K562 (cell line): ENCODE data around the gene SLC6A16. TPM values are rescaled to one million over a fixed set of nuclear protein-coding genes. Genes with fewer than 3 reads are reported as not detected.
A peak's percentile ranks its signal among the peaks of the same experiment; 100 is the strongest.

Experiments
- ATF1 ChIP-seq, 2 experiments: fragments of 450-650 bp in 1 of 2; IDR thresholded peaks; 2 replicates each; pipeline ENCODE4 v1.6.1; 2016; ENCODE audit warnings: missing compliant biosample characterization in 1 of 2, missing genetic modification characterization in 1 of 2
- BRD9 ChIP-seq: fragments of 450-650 bp; IDR thresholded peaks from 2 replicates; pipeline ENCODE4 v1.6.1; 2018; ENCODE audit warnings: low read depth; ENCODE audit not compliant: partially characterized antibody
- CLOCK ChIP-seq: fragments of 250-450 bp; sonication (Bioruptor Pico); IDR thresholded peaks from 2 replicates; pipeline ENCODE4 v1.4.0; 2020; ENCODE audit warnings: mild to moderate bottlenecking, moderate library complexity, borderline replicate concordance
- CREBBP ChIP-seq: IDR thresholded peaks from one replicate; pipeline ENCODE4 v1.6.1; 2012; ENCODE audit warnings: low read depth, mild to moderate bottlenecking, control low read depth, inconsistent platforms, low read length
- DNMT1 ChIP-seq: fragments of 450-650 bp; IDR thresholded peaks from 2 replicates; pipeline ENCODE4 v1.6.1; 2016; ENCODE audit warnings: antibody characterized with exemption, mild to moderate bottlenecking
- ELF2 ChIP-seq: fragments of 250-450 bp; sonication (Bioruptor Pico); IDR thresholded peaks from 2 replicates; pipeline ENCODE4 v1.5.0; 2021; ENCODE audit warnings: mild to moderate bottlenecking
- ESRRA ChIP-seq: fragments of 450-650 bp; IDR thresholded peaks from 2 replicates; pipeline ENCODE4 v1.6.1; 2014; ENCODE audit warnings: low read depth, mild to moderate bottlenecking, moderate library complexity, borderline replicate concordance
- KLF1 ChIP-seq: fragments of 450-650 bp; IDR thresholded peaks from 2 replicates; pipeline ENCODE4 v1.6.1; 2016; ENCODE audit warnings: missing genetic modification characterization, missing compliant biosample characterization
- KLF6 ChIP-seq: fragments of 250-450 bp; sonication (Bioruptor Pico); IDR thresholded peaks from 2 replicates; pipeline ENCODE4 v1.4.0; 2020; ENCODE audit warnings: mild to moderate bottlenecking, moderate library complexity, borderline replicate concordance
- L3MBTL2 ChIP-seq: fragments of 450-650 bp; IDR thresholded peaks from 2 replicates; pipeline ENCODE4 v1.6.1; 2016; ENCODE audit warnings: mild to moderate bottlenecking, moderate library complexity
- MAFF ChIP-seq: IDR thresholded peaks from 2 replicates; pipeline ENCODE4 v1.6.1; 2012; ENCODE audit warnings: low read length, improper control_type of control experiment
- MCM2 ChIP-seq: fragments of 450-650 bp; IDR thresholded peaks from 2 replicates; pipeline ENCODE4 v1.6.1; 2017; ENCODE audit warnings: low read depth, mild to moderate bottlenecking
- MCM3 ChIP-seq: fragments of 450-650 bp; IDR thresholded peaks from 2 replicates; pipeline ENCODE4 v1.6.1; 2016
- SIN3A ChIP-seq, 2 experiments: fragments of 150-350 bp in 1 of 2; IDR thresholded peaks; 2 replicates each; pipeline ENCODE4 v1.6.1; 2011 to 2016; ENCODE audit warnings: borderline replicate concordance in 2 of 2, low read depth in 2 of 2, low read length in 2 of 2, mild to moderate bottlenecking in 2 of 2, moderate library complexity in 2 of 2; ENCODE audit not compliant: control insufficient read depth in 1 of 2
- SMARCB1 ChIP-seq: IDR thresholded peaks from 2 replicates; pipeline ENCODE4 v1.6.1; 2011; ENCODE audit warnings: improper control_type of control experiment, low read depth; ENCODE audit not compliant: insufficient read length
- SNAPC5 ChIP-seq: fragments of 250-450 bp; sonication (Bioruptor Pico); IDR thresholded peaks from 2 replicates; pipeline ENCODE4 v1.8.0; 2021; ENCODE audit warnings: moderate library complexity, mild to moderate bottlenecking, inconsistent platforms
- SP1 ChIP-seq: sonication (generic); formaldehyde crosslinking; IDR thresholded peaks from 2 replicates; pipeline ENCODE4 v1.8.1; 2022; ENCODE audit warnings: mild to moderate bottlenecking, missing genetic modification reagents
- SREBF1 ChIP-seq: fragments of 150-350 bp; IDR thresholded peaks from 2 replicates; pipeline ENCODE4 v1.6.1; 2014; ENCODE audit warnings: antibody characterized with exemption, low read depth, low read length, borderline replicate concordance
- SREBF2 ChIP-seq: sonication (generic); formaldehyde crosslinking; IDR thresholded peaks from 2 replicates; pipeline ENCODE4 v1.4.0; 2020; ENCODE audit warnings: mild to moderate bottlenecking, missing genetic modification reagents
- VEZF1 ChIP-seq: fragments of 200-800 bp; sonication (Bioruptor generic); IDR thresholded peaks from 2 replicates; pipeline ENCODE4 v1.6.1; 2017; ENCODE audit warnings: missing genetic modification characterization, missing compliant biosample characterization
- YY1 ChIP-seq, 3 experiments: IDR thresholded peaks; 2 replicates each; pipeline ENCODE4 v1.6.1; 2011; ENCODE audit warnings: low read length in 2 of 3, mild to moderate bottlenecking in 2 of 3, moderate library complexity in 2 of 3, borderline replicate concordance in 1 of 3, control low read depth in 1 of 3, low read depth in 1 of 3; ENCODE audit not compliant: insufficient read depth in 3 of 3, insufficient replicate concordance in 2 of 3, control insufficient read depth in 1 of 3, insufficient read length in 1 of 3; ENCODE audit errors: extremely low read depth in 1 of 3
- ZNF197 ChIP-seq: fragments of 200-800 bp; sonication (Bioruptor generic); IDR thresholded peaks from 2 replicates; pipeline ENCODE4 v1.6.1; 2016; ENCODE audit warnings: low read depth, missing genetic modification characterization, missing compliant biosample characterization
- ZNF551 ChIP-seq: fragments of 250-450 bp; sonication (Bioruptor Pico); IDR thresholded peaks from 2 replicates; pipeline ENCODE4 v1.5.0; 2021; ENCODE audit warnings: mild to moderate bottlenecking, moderate library complexity
- ZNF699 ChIP-seq: fragments of 250-450 bp; sonication (Bioruptor Pico); IDR thresholded peaks from 2 replicates; pipeline ENCODE4 v1.8.0; 2021; ENCODE audit warnings: mild to moderate bottlenecking, moderate library complexity; ENCODE audit not compliant: insufficient replicate concordance
- ZNF77 ChIP-seq: fragments of 250-450 bp; sonication (Bioruptor Pico); IDR thresholded peaks from 2 replicates; pipeline ENCODE4 v1.5.0; 2020
- polyA plus RNA-seq, 8 experiments: library from polyadenylated mRNA; depleted of rRNA in 4 of 8; stranded (reverse) in 5 of 8; unstranded in 3 of 8; fragments of >200 nt; fragmentation: Nextera tagmentation in 2 of 8; fragmentation: Illumina TruSeq in 1 of 8; extraction: Ambion mirVana in 2 of 8; extraction: Trizol in 1 of 8; gene quantifications; 2 replicates each; pipeline versions ENCODE4 v1.2.1 to v1.2.3, GENCODE V29; 2011 to 2014; ENCODE audit warnings: inconsistent platforms in 1 of 8, missing spikeins in 1 of 8
- total RNA-seq, 7 experiments: library from RNA; depleted of rRNA in 6 of 7; stranded (reverse); fragments of >200 nt in 6 of 7; fragmentation: Illumina TruSeq in 2 of 7; extraction: Trizol in 2 of 7; gene quantifications; 2 replicates each; pipeline versions ENCODE4 v1.2.1 to v1.2.3, GENCODE V29; 2011 to 2021; ENCODE audit warnings: low replicate concordance in 1 of 7

The SLC6A16 gene
- total and polyA plus RNA-seq, 9 of the 15 experiments (the other 6 are each of a cell fraction or from before 2014, with no cell fraction given) = 0.05 to 0.95 (median 0.36) TPM

GRCh38 chr19:49335071-49335783 is 10.2 kb upstream of the SLC6A16 start, which contains the start of gene CD37 (continued):
- no peak for TF ChIP-seq ZNF77
- TF ChIP-seq SNAPC5 = no peak
- no peak for TF ChIP-seq SREBF1
- TF ChIP-seq BRD9 = no peak
- TF ChIP-seq SIN3A (IDR thresholded peaks at IDR 0.05; ENCODE audit: borderline replicate concordance in 2 of 2, control insufficient read depth in 1 of 2, low read depth in 2 of 2, low read length in 2 of 2) = no peak
- TF ChIP-seq KLF1 (tag) = 0 out of 2 replicates have a peak, but pooled peaks have one; percentile 52
- peak; percentile 29; the same call in 1 of the 2 replicates for TF ChIP-seq VEZF1 (CRISPR knock-in tag)
- TF ChIP-seq MCM2 = no peak
- no peak for TF ChIP-seq CREBBP
- TF ChIP-seq ZNF699 (CRISPR knock-in tag) = no peak
- no peak for TF ChIP-seq ZNF197 (CRISPR knock-in tag)
- TF ChIP-seq CLOCK = no peak
- TF ChIP-seq L3MBTL2 = peak; percentile 54
- TF ChIP-seq MAFF = no peak
- TF ChIP-seq ATF1 (CRISPR knock-in tag; IDR thresholded peaks at IDR 0.05) = no peak
- no peak for TF ChIP-seq ATF1 (tag; IDR thresholded peaks at IDR 0.05)
- TF ChIP-seq SMARCB1 = peak; percentile 82
- no peak for TF ChIP-seq MCM3
- no peak for TF ChIP-seq ELF2 (CRISPR knock-in tag)
- no peak for TF ChIP-seq ZNF551 (CRISPR knock-in tag)
- 0 out of 2 replicates have a peak, but pooled peaks have one; percentile 26 for TF ChIP-seq ESRRA
- TF ChIP-seq KLF6 (CRISPR knock-in tag) = no peak
- TF ChIP-seq SREBF2 (CRISPR knock-in tag) = no peak
- TF ChIP-seq SP1 (CRISPR knock-in tag) = peak; percentile 56
- no peak for TF ChIP-seq DNMT1
- peak in 1 of 3 experiments; percentile 23 for TF ChIP-seq YY1 (IDR thresholded peaks at IDR 0.05; ENCODE audit: borderline replicate concordance in 1 of 3, control insufficient read depth in 1 of 3, extremely low read depth in 1 of 3, insufficient read depth in 3 of 3, insufficient read length in 1 of 3, insufficient replicate concordance in 2 of 3, low read depth in 1 of 3, low read length in 2 of 3)
